G401 (cell line): ENCODE data around the gene SPTBN5. TPM values are rescaled to one million over a fixed set of nuclear protein-coding genes. Genes with fewer than 3 reads are reported as not detected.
A peak's percentile ranks its signal among the peaks of the same experiment; 100 is the strongest.

Experiments used
- DNase-seq: peaks from one replicate; pipeline ENCODE4 v3.0.0-alpha.2; 2015; ENCODE audit warnings: low spot score
- in situ Hi-C: cut with HindIII; loops from 2 replicates; pipeline ENCODE4 v1.10.0; 2016; ENCODE audit warnings: low sequenced_read_pairs, mixed read lengths
- total RNA-seq: library from RNA; depleted of rRNA; stranded (reverse); fragments of >200 nt; shearing (Covaris generic); gene quantifications from 2 replicates; pipeline ENCODE4 v1.2.3, GENCODE V29; 2014

Gene SPTBN5
- total RNA-seq, 1 experiment from 2014 or later = 3.5 TPM

- in situ Hi-C loops = no loop called here
- DNase-seq = no peak
These were observed 76.1 kb downstream of the SPTBN5 start for GRCh38 chr15:41817781-41818180.

GRCh38 chr15:41817327-41817726 is 76.5 kb downstream of the SPTBN5 start:
- DNase-seq = no peak
- in situ Hi-C loops = no loop called here

GRCh38 chr15:41816788-41817187 is 77.1 kb downstream of the SPTBN5 start:
- in situ Hi-C loops = no loop called here
- no peak for DNase-seq

GRCh38 chr15:41814534-41814933 is 79.3 kb downstream of the SPTBN5 start:
- in situ Hi-C loops = no loop called here
- DNase-seq = no peak

GRCh38 chr15:41813426-41813825 is 80.4 kb downstream of the SPTBN5 start:
- in situ Hi-C loops = no loop called here
- DNase-seq = no peak

- no peak for DNase-seq
- in situ Hi-C loops = no loop called here
These were observed 81.0 kb downstream of the SPTBN5 start for GRCh38 chr15:41812820-41813375.

GRCh38 chr15:41811432-41812195 is 82.2 kb downstream of the SPTBN5 start:
- in situ Hi-C loops = no loop called here
- peak; percentile 88 for DNase-seq

GRCh38 chr15:41810651-41811431 is 83.0 kb downstream of the SPTBN5 start:
- peak; percentile 83 for DNase-seq
- in situ Hi-C loops = no loop called here

GRCh38 chr15:41809526-41810220 is 84.2 kb downstream of the SPTBN5 start:
- in situ Hi-C loops = no loop called here
- peak; percentile 89 for DNase-seq

GRCh38 chr15:41809121-41809520 is 84.7 kb downstream of the SPTBN5 start:
- in situ Hi-C loops = no loop called here
- no peak for DNase-seq

GRCh38 chr15:41806291-41807181 is 87.3 kb downstream of the SPTBN5 start:
- no peak for DNase-seq
- in situ Hi-C loops = no loop called here

- no peak for DNase-seq
- in situ Hi-C loops = no loop called here
These were observed 88.1 kb downstream of the SPTBN5 start for GRCh38 chr15:41805711-41806110.

GRCh38 chr15:41804916-41805666 is 88.8 kb downstream of the SPTBN5 start:
- no peak for DNase-seq
- in situ Hi-C loops = loop anchor here (5.0 kb wide), 1 partner anchor 102 kb away; no protein-coding TSS in a partner anchor

- in situ Hi-C loops = loop anchor here (5.0 kb wide), 1 partner anchor 103 kb away; no protein-coding TSS in a partner anchor
- DNase-seq = no peak
These were observed 89.5 kb downstream of the SPTBN5 start for GRCh38 chr15:41804361-41804760.

GRCh38 chr15:41801850-41802455 is 91.9 kb downstream of the SPTBN5 start:
- in situ Hi-C loops = loop anchor here (5.0 kb wide), 1 partner anchor 105 kb away; no protein-coding TSS in a partner anchor

GRCh38 chr15:41801185-41801584 is 92.7 kb downstream of the SPTBN5 start:
- DNase-seq = no peak
- in situ Hi-C loops = loop anchor here (5.0 kb wide), 1 partner anchor 106 kb away; no protein-coding TSS in a partner anchor

More at GRCh38 chr15:41801850-41802455, 91.9 kb downstream of the SPTBN5 start:
- DNase-seq = no peak

GRCh38 chr15:41799488-41799805 is 94.4 kb downstream of the SPTBN5 start:
- in situ Hi-C loops = no loop called here
- DNase-seq = no peak
